Endothelial cell of umbilical vein (primary cell): ENCODE data around the gene MTA2. TPM values are rescaled to one million over a fixed set of nuclear protein-coding genes. Genes with fewer than 3 reads are reported as not detected.

ENCODE experiments used
- BruUV-seq: library from RNA; stranded (reverse); fragments of 400-500 nt; replicated peaks from 2 replicates; lab custom pipeline; 2021; lab: Mats Ljungman, UMichigan
- CTCF ChIA-PET: fragments of 300-600, 350-600 bp; sonication (Branson Sonifier 250); formaldehyde crosslinking; loops from one replicate; lab custom pipeline; 2021; ENCODE audit warnings: antibody characterized with exemption, inconsistent platforms; lab: Charles Lee
- POLR2A ChIA-PET: fragments of 300-600, 350-600 bp; sonication (Branson Sonifier 250); formaldehyde crosslinking; loops from one replicate; lab custom pipeline; 2021; ENCODE audit warnings: antibody characterized with exemption, inconsistent platforms; lab: Charles Lee
- DNase-seq: peaks from one replicate; pipeline ENCODE4 v3.0.0-alpha.2; 2011; ENCODE audit warnings: low read depth, low spot score
- FAIRE-seq: peaks from 2 replicates; lab custom pipeline; 2011; peaks lifted over from hg19 to GRCh38; lab: Jason Lieb, UNC
- H2AFZ ChIP-seq: 2 replicates; pipeline ENCODE4 v1.6.0; 2012; ENCODE audit warnings: low read depth, low read length, control low read depth, inconsistent platforms
- H3K27ac ChIP-seq: 2 replicates; pipeline ENCODE4 v1.5.1; 2011; ENCODE audit warnings: low read depth, mild to moderate bottlenecking, control low read depth, low read length, moderate library complexity; ENCODE audit not compliant: insufficient read depth
- H3K27me3 ChIP-seq, 2 experiments: 2 replicates each; pipeline versions ENCODE4 v1.6.0 to v1.6.1; 2011; ENCODE audit warnings: low read length in 2 of 2, mixed read lengths in 1 of 2; ENCODE audit not compliant: control insufficient read depth in 2 of 2, insufficient read depth in 2 of 2
- H3K36me3 ChIP-seq, 2 experiments: 2 replicates in 1 of 2; 3 replicates in 1 of 2; pipeline ENCODE4 v1.5.1; 2011; ENCODE audit warnings: low read length in 2 of 2, mild to moderate bottlenecking in 1 of 2, moderate library complexity in 1 of 2; ENCODE audit not compliant: control insufficient read depth in 2 of 2, insufficient read depth in 2 of 2; ENCODE audit errors: extremely low read depth in 1 of 2
- H3K4me1 ChIP-seq: 3 replicates; pipeline ENCODE4 v1.5.1; 2011; ENCODE audit warnings: mild to moderate bottlenecking, low read length; ENCODE audit not compliant: control insufficient read depth, insufficient read depth; ENCODE audit errors: extremely low read depth
- H3K4me2 ChIP-seq: 2 replicates; pipeline ENCODE4 v1.6.1; 2011; ENCODE audit warnings: low read length, control low read depth, mixed read lengths; ENCODE audit not compliant: insufficient read depth
- H3K4me3 ChIP-seq, 3 experiments: fragments of 200-600 bp in 1 of 3; sonication (generic), shearing (Covaris generic) in 1 of 3; replicated peaks in 1 of 3; 2 replicates each; pipeline ENCODE4 v1.5.1; 2011 to 2016; ENCODE audit warnings: control low read depth in 3 of 3, low read length in 3 of 3, mild to moderate bottlenecking in 2 of 3, inconsistent platforms in 1 of 3, low read depth in 1 of 3, moderate library complexity in 1 of 3; ENCODE audit not compliant: insufficient read depth in 1 of 3
- H3K79me2 ChIP-seq: 2 replicates; pipeline ENCODE4 v1.6.0; 2012; ENCODE audit warnings: low read length, inconsistent platforms; ENCODE audit not compliant: control insufficient read depth, insufficient read depth
- H3K9ac ChIP-seq: replicated peaks from 2 replicates; pipeline ENCODE3; 2011; ENCODE audit warnings: low read length, control low read depth; ENCODE audit not compliant: insufficient read depth; ENCODE audit errors: extremely low read depth
- H3K9me1 ChIP-seq: replicated peaks from 3 replicates; pipeline ENCODE4 v1.6.0; 2011; ENCODE audit warnings: mild to moderate bottlenecking, low read length; ENCODE audit not compliant: control insufficient read depth, insufficient read depth; ENCODE audit errors: extremely low read depth
- H3K9me3 ChIP-seq: replicated peaks from 2 replicates; pipeline ENCODE4 v1.5.1; 2012; ENCODE audit warnings: low read length, inconsistent platforms; ENCODE audit not compliant: control insufficient read depth, insufficient read depth
- H4K20me1 ChIP-seq: replicated peaks from 2 replicates; pipeline ENCODE3; 2011; ENCODE audit warnings: mild to moderate bottlenecking, low read length; ENCODE audit not compliant: control insufficient read depth, insufficient read depth; ENCODE audit errors: extremely low read depth
- CTCF ChIP-seq, 2 donors: IDR thresholded peaks; 1 replicate in 1 of 2; 2 replicates in 1 of 2; pipeline ENCODE4 v1.5.1; 2011; ENCODE audit warnings: low read length in 2 of 2, mild to moderate bottlenecking in 2 of 2, moderate library complexity in 2 of 2, control low read depth in 1 of 2, inconsistent platforms in 1 of 2, low read depth in 1 of 2; ENCODE audit not compliant: insufficient read depth in 1 of 2; ENCODE audit errors: extremely low read depth in 1 of 2
- EZH2 ChIP-seq: IDR thresholded peaks from 2 replicates; pipeline ENCODE4 v1.6.1; 2012; ENCODE audit warnings: borderline replicate concordance, low read depth, mild to moderate bottlenecking, moderate library complexity, low read length, inconsistent platforms; ENCODE audit not compliant: severe bottlenecking
- FOS ChIP-seq: IDR thresholded peaks from 2 replicates; pipeline ENCODE4 v1.6.1; 2011; ENCODE audit warnings: mild to moderate bottlenecking, low read length, moderate library complexity, borderline replicate concordance; ENCODE audit not compliant: insufficient read depth
- GATA2 ChIP-seq: IDR thresholded peaks from 2 replicates; pipeline ENCODE4 v1.7.0; 2011; ENCODE audit warnings: low read depth, mild to moderate bottlenecking, moderate library complexity, mixed read lengths, low read length; ENCODE audit not compliant: insufficient read length, insufficient read depth
- JUN ChIP-seq: IDR thresholded peaks from 2 replicates; pipeline ENCODE4 v1.6.1; 2011; ENCODE audit warnings: borderline replicate concordance, low read depth; ENCODE audit not compliant: insufficient read length, insufficient read depth
- MAX ChIP-seq: IDR thresholded peaks from 2 replicates; pipeline ENCODE4 v1.6.1; 2011; ENCODE audit not compliant: insufficient read depth, insufficient read length
- MYC ChIP-seq: IDR thresholded peaks from one replicate; pipeline ENCODE4 v1.6.1; 2011; ENCODE audit warnings: mild to moderate bottlenecking, low read depth, low read length
- POLR2A ChIP-seq: IDR thresholded peaks from 2 replicates; pipeline ENCODE4 v1.6.1; 2012; ENCODE audit warnings: low read depth, mild to moderate bottlenecking, control low read depth, low read length
- POLR2AphosphoS5 ChIP-seq: IDR thresholded peaks from 2 replicates; pipeline ENCODE4 v1.6.1; 2012; ENCODE audit warnings: low read depth, mild to moderate bottlenecking, control low read depth, low read length, moderate library complexity; ENCODE audit not compliant: insufficient read depth
- dilution Hi-C: fragments of 300-500 bp; cut with MboI; formaldehyde crosslinking; loops from one replicate; pipeline ENCODE4 v1.15.0; 2019; ENCODE audit warnings: low sequenced_read_pairs; ENCODE audit not compliant: extremely low pct_ligation_motif_present
- intact Hi-C: fragments of 100-400 bp; cut with micrococcal nuclease; formaldehyde crosslinking; loops from one replicate; pipeline ENCODE4 v1.10.0; 2022
- polyA plus RNA-seq, 4 experiments: library from polyadenylated mRNA; depleted of rRNA in 3 of 4; stranded (reverse) in 3 of 4; unstranded in 1 of 4; fragments of >200 nt; gene quantifications; 2 replicates each; pipeline versions ENCODE4 v1.2.1 to v1.2.3, GENCODE V29; 2011 to 2012; ENCODE audit warnings: missing spikeins in 1 of 4
- total RNA-seq: library from RNA; stranded (reverse); gene quantifications from 2 replicates; pipeline ENCODE4 v1.2.3, GENCODE V29; 2021

Gene MTA2
- total and polyA plus RNA-seq, 2 donors (not counting 3 experiments of a cell fraction or from before 2014, with no cell fraction given) = 40.4 to 166 TPM

DNA sequence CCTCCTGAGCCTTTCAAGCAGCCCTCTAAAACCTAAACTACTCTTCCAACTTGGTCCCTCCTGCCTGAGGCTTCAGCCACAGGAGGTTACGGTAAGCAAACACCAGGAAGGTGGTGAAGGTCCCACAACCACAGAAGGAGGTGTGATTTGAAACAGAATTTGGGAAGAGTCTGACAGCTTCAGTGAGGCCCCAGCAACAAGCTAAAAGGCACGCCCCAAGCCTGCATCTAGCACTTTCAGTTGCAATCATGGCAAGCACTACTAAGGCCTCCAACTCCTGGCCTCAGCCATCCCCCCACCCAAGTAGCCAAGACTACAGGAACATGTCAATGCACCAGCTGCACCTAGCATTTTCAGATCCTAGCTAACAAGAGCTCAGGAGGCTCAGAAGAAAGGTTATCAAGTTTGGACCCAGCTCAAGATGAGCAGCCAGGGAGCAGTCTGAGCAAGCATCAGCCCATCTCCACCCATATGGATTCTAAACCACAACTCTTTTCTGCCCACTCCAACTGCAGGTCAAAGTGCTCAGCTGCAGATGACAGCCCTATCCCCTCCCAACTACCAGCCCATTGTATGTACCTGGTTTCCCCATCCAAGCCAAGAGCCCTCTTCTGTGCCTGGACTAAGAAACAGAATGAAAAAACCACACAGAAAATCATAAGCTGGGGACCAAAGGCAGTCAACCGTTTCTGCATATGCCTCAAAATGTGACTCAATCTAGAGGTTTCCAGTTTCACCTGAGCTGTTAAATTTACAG lies 44.6 kb downstream of the MTA2 start:
- peaks cover 16% of the 10 kb centered on the region for H3K79me2 ChIP-seq
- DNase-seq (no peak), FAIRE-seq (peak; percentile 67)
- TF ChIP-seq POLR2A (no peak), FOS (no peak), EZH2 (no peak), POLR2AphosphoS5 (no peak), MYC (no peak), MAX (no peak), GATA2 (no peak), JUN (no peak), CTCF (IDR thresholded peaks at IDR 0.05; ENCODE audit: extremely low read depth in 1 of 2, insufficient read depth in 1 of 2, low read depth in 1 of 2, low read length in 2 of 2) (no peak)
- dilution Hi-C loops = no loop called here
- peaks cover 15% of the 10 kb centered on the region in 2 experiments for H3K36me3 ChIP-seq
- POLR2A ChIA-PET = interaction anchor here (1.3 to 3.8 kb wide), 3 partner anchors 17 to 162 kb away, joined by 4 to 13 read pairs (median 5); partner anchors contain the start of genes C11orf98, CSKMT and EEF1G
- no peaks in the 10 kb centered on the region for H3K9me3 ChIP-seq
- intact Hi-C loops = loop anchor here (1.0 kb wide), 1 partner anchor 11 kb away; the partner anchor contains the start of gene AHNAK
- H3K9ac ChIP-seq = no peak overlapping the region
- H4K20me1 ChIP-seq = no peaks in the 10 kb centered on the region
- H3K9me1 ChIP-seq = no peaks in the 10 kb centered on the region
- no peak overlapping the region for H2AFZ ChIP-seq
- H3K27ac ChIP-seq = peak overlapping the region; percentile 56
- no TSS peak for BruUV-seq
- no peak overlapping the region for H3K4me3 ChIP-seq
- peaks cover 68% of the 10 kb centered on the region for H3K4me1 ChIP-seq
- peak overlapping the region; percentile 2 for H3K4me2 ChIP-seq
- CTCF ChIA-PET = interaction anchor here (0.8 to 15.7 kb wide), 9 partner anchors 11 to 163 kb away, joined by 3 to 376 read pairs (median 3); partner anchors contain the start of genes AHNAK and B3GAT3
- no peaks in the 10 kb centered on the region for H3K27me3 ChIP-seq
